Osteocyte (in vitro differentiated cells): Measurements from ENCODE around the gene RPS19BP1. TPM values are rescaled to one million over a fixed set of nuclear protein-coding genes. Genes with fewer than 3 reads are reported as not detected.

Experiments used
- DNase-seq: peaks from one replicate; pipeline ENCODE4 v3.0.0; 2021; ENCODE audit warnings: mixed read lengths; ENCODE audit not compliant: unreplicated experiment; ENCODE audit errors: extremely low spot score
- H3K27ac Mint-ChIP-seq: one replicate; pipeline ENCODE4 v1.8.0; 2021; ENCODE audit warnings: mild to moderate bottlenecking, mixed read lengths; ENCODE audit not compliant: unreplicated experiment
- H3K27me3 Mint-ChIP-seq: one replicate; pipeline ENCODE4 v1.8.0; 2021; ENCODE audit warnings: mixed read lengths; ENCODE audit not compliant: unreplicated experiment
- H3K36me3 Mint-ChIP-seq: one replicate; pipeline ENCODE4 v1.8.0; 2021; ENCODE audit warnings: mixed read lengths; ENCODE audit not compliant: unreplicated experiment
- H3K4me1 Mint-ChIP-seq: one replicate; pipeline ENCODE4 v1.8.0; 2021; ENCODE audit warnings: mixed read lengths; ENCODE audit not compliant: unreplicated experiment
- H3K4me3 Mint-ChIP-seq: one replicate; pipeline ENCODE4 v1.8.0; 2021; ENCODE audit warnings: mild to moderate bottlenecking, moderate library complexity, mixed read lengths; ENCODE audit not compliant: unreplicated experiment
- H3K9me3 Mint-ChIP-seq: one replicate; pipeline ENCODE4 v1.8.0; 2021; ENCODE audit warnings: mixed read lengths; ENCODE audit not compliant: unreplicated experiment
- CTCF ChIP-seq: fragments of 200-600 bp; sonication (generic); IDR thresholded peaks from 2 replicates; pipeline ENCODE4 v1.5.0; 2021; ENCODE audit warnings: antibody characterized with exemption, mild to moderate bottlenecking, moderate library complexity
- total RNA-seq: library from RNA; stranded (reverse); gene quantifications from 2 replicates; pipeline ENCODE4 v1.2.1, GENCODE V29; 2021

The RPS19BP1 gene
- total RNA-seq, 1 donor from 2014 or later, result 53.1 TPM

- Mint-ChIP-seq H3K27ac (no peak overlapping the region), H3K9me3 (no peaks in the 10 kb centered on the region), H3K4me1 (no peaks in the 10 kb centered on the region), H3K4me3 (no peak overlapping the region), H3K36me3 (peaks cover 2% of the 10 kb centered on the region), H3K27me3 (no peaks in the 10 kb centered on the region)
- TF ChIP-seq CTCF, result no peak
- no peak for DNase-seq
Observed at GRCh38 chr22:39482768-39483167, 49.8 kb downstream of the RPS19BP1 start.

GRCh38 chr22:39481595-39481994 is 51.0 kb downstream of the RPS19BP1 start:
- TF ChIP-seq CTCF, result no peak
- no peaks in the 10 kb centered on the region for H3K9me3 Mint-ChIP-seq
- H3K27me3 Mint-ChIP-seq, result no peaks in the 10 kb centered on the region
- DNase-seq, result no peak
- H3K27ac Mint-ChIP-seq, result no peak overlapping the region
- H3K4me3 Mint-ChIP-seq, result no peak overlapping the region
- no peaks in the 10 kb centered on the region for H3K4me1 Mint-ChIP-seq
- H3K36me3 Mint-ChIP-seq, result no peaks in the 10 kb centered on the region

GRCh38 chr22:39481054-39481453 is 51.5 kb downstream of the RPS19BP1 start:
- no peak for TF ChIP-seq CTCF
- H3K27ac Mint-ChIP-seq, result no peak overlapping the region
- peaks cover under 1% of the 10 kb centered on the region for H3K4me1 Mint-ChIP-seq
- H3K36me3 Mint-ChIP-seq, result no peaks in the 10 kb centered on the region
- DNase-seq, result no peak
- no peaks in the 10 kb centered on the region for H3K9me3 Mint-ChIP-seq
- no peaks in the 10 kb centered on the region for H3K27me3 Mint-ChIP-seq
- H3K4me3 Mint-ChIP-seq, result no peak overlapping the region

- H3K27ac Mint-ChIP-seq, result no peak overlapping the region
Observed at GRCh38 chr22:39480557-39480956, 52.0 kb downstream of the RPS19BP1 start.

GRCh38 chr22:39479254-39479653 is 53.3 kb downstream of the RPS19BP1 start:
- no peak overlapping the region for H3K27ac Mint-ChIP-seq
- TF ChIP-seq CTCF, result no peak
- H3K27me3 Mint-ChIP-seq, result no peaks in the 10 kb centered on the region
- DNase-seq, result no peak
- H3K4me1 Mint-ChIP-seq, result peaks cover 19% of the 10 kb centered on the region
- no peaks in the 10 kb centered on the region for H3K9me3 Mint-ChIP-seq
- H3K4me3 Mint-ChIP-seq, result no peak overlapping the region
- H3K36me3 Mint-ChIP-seq, result no peaks in the 10 kb centered on the region

More at GRCh38 chr22:39480557-39480956, 52.0 kb downstream of the RPS19BP1 start:
- H3K9me3 Mint-ChIP-seq, result no peaks in the 10 kb centered on the region
- peaks cover 6% of the 10 kb centered on the region for H3K4me1 Mint-ChIP-seq
- no peak for DNase-seq
- H3K36me3 Mint-ChIP-seq, result no peaks in the 10 kb centered on the region
- no peak overlapping the region for H3K4me3 Mint-ChIP-seq
- TF ChIP-seq CTCF, result no peak
- no peaks in the 10 kb centered on the region for H3K27me3 Mint-ChIP-seq

Other genes starting within 250 kb of the RPS19BP1 start
- gene RPL3, start 213.1 kb downstream of the RPS19BP1 start, total RNA-seq, result 1,770 and 1,792 TPM in 2 replicates
- 24.0 and 26.6 TPM in 2 replicates for gene SYNGR1, start 182.8 kb downstream of the RPS19BP1 start, total RNA-seq
- 30.6 and 30.7 TPM in 2 replicates for gene TAB1, start 133.0 kb downstream of the RPS19BP1 start, total RNA-seq
- 9.4 and 10.9 TPM in 2 replicates for gene MGAT3, start 75.7 kb downstream of the RPS19BP1 start, total RNA-seq
- 24.8 and 25.8 TPM in 2 replicates for gene MIEF1, start 30.5 kb downstream of the RPS19BP1 start, total RNA-seq
- 408 and 440 TPM in 2 replicates for gene ATF4, start 12.2 kb downstream of the RPS19BP1 start, total RNA-seq
- gene CACNA1I, start 38.0 kb upstream of the RPS19BP1 start, total RNA-seq, result 0.03 TPM in 2 replicates